HG03175 (cell line): ENCODE data around the gene SLC43A1.

ENCODE experiments used
- ATAC-seq: cut with Tn5 transposase; IDR thresholded peaks from one replicate; pipeline ENCODE4 v1.9.1; 2021; ENCODE audit warnings: mild to moderate bottlenecking, moderate library complexity; ENCODE audit not compliant: unreplicated experiment

Gene SLC43A1

GRCh38 chr11:57529012-57529411 is 13.5 kb upstream of the SLC43A1 start:
- no peak for ATAC-seq

- no peak for ATAC-seq
These were observed 11.6 kb upstream of the SLC43A1 start for GRCh38 chr11:57527056-57527631.

- no peak for ATAC-seq
These were observed 7.9 kb upstream of the SLC43A1 start for GRCh38 chr11:57523419-57523818.

- ATAC-seq: no peak
These were observed 5.6 kb upstream of the SLC43A1 start for GRCh38 chr11:57521116-57521515.

- ATAC-seq: no peak
These were observed 550 bp upstream of the SLC43A1 start for GRCh38 chr11:57516061-57516443.

GRCh38 chr11:57514538-57515331 is 767 bp downstream of the SLC43A1 start:
- peak; percentile 47 for ATAC-seq

GRCh38 chr11:57513911-57514537 is 1.5 kb downstream of the SLC43A1 start:
- peak; percentile 35 for ATAC-seq

- ATAC-seq: no peak
These were observed 2.1 kb downstream of the SLC43A1 start for GRCh38 chr11:57513452-57513795.

GRCh38 chr11:57512646-57513451 is 2.7 kb downstream of the SLC43A1 start:
- no peak for ATAC-seq

- no peak for ATAC-seq
These were observed 3.6 kb downstream of the SLC43A1 start for GRCh38 chr11:57511741-57512430.

GRCh38 chr11:57508341-57509170 is 6.9 kb downstream of the SLC43A1 start:
- ATAC-seq: no peak

- ATAC-seq: no peak
These were observed 9.0 kb downstream of the SLC43A1 start for GRCh38 chr11:57506522-57506921.

- no peak for ATAC-seq
These were observed 11.0 kb downstream of the SLC43A1 start for GRCh38 chr11:57504511-57504910.

- ATAC-seq: no peak
These were observed 12.6 kb downstream of the SLC43A1 start for GRCh38 chr11:57502870-57503269.

- ATAC-seq: no peak
These were observed 13.1 kb downstream of the SLC43A1 start for GRCh38 chr11:57502376-57502775.

GRCh38 chr11:57501953-57502352 is 13.5 kb downstream of the SLC43A1 start:
- no peak for ATAC-seq

- no peak for ATAC-seq
These were observed 14.6 kb downstream of the SLC43A1 start for GRCh38 chr11:57500926-57501325.

- ATAC-seq: no peak
These were observed 15.0 kb downstream of the SLC43A1 start for GRCh38 chr11:57500515-57500914.

GRCh38 chr11:57499983-57500461 is 15.5 kb downstream of the SLC43A1 start:
- ATAC-seq: no peak
